ENCODE results near the gene NPAS2.

NPAS2 gene

GRCh38 chr2:100984892-100985307, 165.0 kb downstream of the NPAS2 start:
- TF ChIP-seq CTCF (IDR thresholded peaks at IDR 0.05; ENCODE audit: extremely low read depth, insufficient read depth, missing control alignments): peak; percentile 94
- in situ Hi-C loops (cut with MboI; ENCODE audit: low pct_unique_long_range_greater_than_20kb, low sequenced_read_pairs, unreplicated experiment): loop anchor here (5.0 kb wide), 1 partner anchor 373 kb away; no protein-coding TSS in a partner anchor
- DNase-seq (ENCODE audit: low spot score): peak; percentile 84

- no peak for TF ChIP-seq CTCF (IDR thresholded peaks at IDR 0.05; ENCODE audit: extremely low read depth, insufficient read depth, missing control alignments)
- DNase-seq (ENCODE audit: low spot score): no peak
- in situ Hi-C loops (cut with MboI; ENCODE audit: low pct_unique_long_range_greater_than_20kb, low sequenced_read_pairs, unreplicated experiment): loop anchor here (5.0 kb wide), 1 partner anchor 374 kb away; no protein-coding TSS in a partner anchor
Measured at GRCh38 chr2:100986157-100986556, 166.2 kb downstream of the NPAS2 start.

DNA sequence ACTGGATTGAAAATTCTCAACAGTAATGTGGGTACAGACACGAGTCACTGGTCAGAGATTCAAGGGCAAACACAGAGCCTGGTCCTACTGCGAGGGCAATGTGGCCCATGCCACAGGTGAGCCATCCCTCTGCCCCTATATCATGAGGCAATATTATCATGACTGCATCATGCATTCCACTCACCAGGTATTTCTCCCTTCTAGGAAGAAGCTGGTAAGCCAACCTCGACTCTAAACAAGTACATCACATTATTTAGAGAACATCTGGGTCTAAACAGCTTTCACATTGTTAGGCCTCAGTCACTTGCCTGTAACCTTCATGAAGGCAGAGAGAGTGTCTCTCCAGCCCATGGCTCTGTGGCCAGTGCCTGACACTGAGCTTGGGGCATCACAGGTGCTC, 167.6 kb downstream of the NPAS2 start:
- no peak for DNase-seq (ENCODE audit: low spot score)
- TF ChIP-seq CTCF (IDR thresholded peaks at IDR 0.05; ENCODE audit: extremely low read depth, insufficient read depth, missing control alignments): no peak
- in situ Hi-C loops (cut with MboI; ENCODE audit: low pct_unique_long_range_greater_than_20kb, low sequenced_read_pairs, unreplicated experiment): loop anchor here (5.0 kb wide), 1 partner anchor 375 kb away; no protein-coding TSS in a partner anchor

DNA sequence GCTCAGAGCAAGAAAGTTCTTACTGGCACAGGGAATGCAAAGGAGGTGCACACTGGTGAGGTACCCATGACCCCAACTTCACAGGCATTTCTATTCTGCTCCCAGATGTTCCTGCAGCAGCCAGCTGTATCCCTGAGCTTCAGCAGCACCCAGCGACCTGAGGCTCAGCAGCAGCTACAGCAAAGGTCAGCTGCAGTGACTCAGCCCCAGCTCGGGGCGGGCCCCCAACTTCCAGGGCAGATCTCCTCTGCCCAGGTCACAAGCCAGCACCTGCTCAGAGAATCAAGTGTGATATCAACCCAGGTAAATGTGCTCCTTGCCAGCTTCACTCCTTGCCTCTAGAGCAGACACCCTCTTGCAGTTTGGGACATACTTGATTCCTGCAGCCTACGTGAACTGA, 168.0 kb downstream of the NPAS2 start:
- in situ Hi-C loops (cut with MboI; ENCODE audit: low pct_unique_long_range_greater_than_20kb, low sequenced_read_pairs, unreplicated experiment): loop anchor here (5.0 kb wide), 1 partner anchor 376 kb away; no protein-coding TSS in a partner anchor
- no peak for DNase-seq (ENCODE audit: low spot score)
- no peak for TF ChIP-seq CTCF (IDR thresholded peaks at IDR 0.05; ENCODE audit: extremely low read depth, insufficient read depth, missing control alignments)

DNA sequence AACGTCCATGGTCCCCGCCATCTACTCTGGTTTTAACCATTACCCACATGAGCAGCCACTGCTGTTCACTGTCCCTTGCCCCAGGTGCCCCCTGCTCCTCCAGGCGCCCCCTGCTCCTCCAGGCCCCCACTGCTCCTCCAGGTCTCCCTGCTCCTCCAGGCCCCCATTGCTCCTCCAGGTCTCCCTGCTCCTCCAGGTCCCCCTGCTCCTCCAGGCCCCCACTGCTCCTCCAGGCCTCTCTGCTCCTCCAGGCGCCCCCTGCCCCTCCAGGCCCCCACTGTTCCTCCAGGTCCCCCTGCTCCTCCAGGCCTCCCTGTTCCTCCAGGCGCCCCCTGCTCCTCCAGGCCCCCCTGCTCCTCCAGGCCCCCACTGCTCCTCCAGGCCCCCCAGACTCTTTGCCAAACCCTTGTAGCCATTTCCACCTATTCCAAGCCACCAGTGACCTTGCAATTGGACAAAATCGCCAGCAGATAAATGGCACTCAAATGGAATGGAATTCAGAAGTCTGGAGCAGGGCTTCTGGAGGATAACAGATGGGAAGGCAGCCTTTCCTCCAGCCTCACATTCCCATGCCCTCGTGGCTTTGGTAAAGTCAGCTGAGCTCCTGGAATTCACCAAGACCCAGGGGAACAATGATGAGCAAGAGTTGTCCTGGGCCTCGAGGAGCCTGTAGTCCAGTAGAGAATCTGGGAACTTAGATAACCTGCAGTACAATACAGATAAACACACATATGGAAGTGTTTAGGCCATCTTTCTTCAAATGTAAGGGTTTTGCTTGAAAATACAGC, 168.9 kb downstream of the NPAS2 start:
- no peak for TF ChIP-seq CTCF (IDR thresholded peaks at IDR 0.05; ENCODE audit: extremely low read depth, insufficient read depth, missing control alignments)
- in situ Hi-C loops (cut with MboI; ENCODE audit: low pct_unique_long_range_greater_than_20kb, low sequenced_read_pairs, unreplicated experiment): loop anchor here (5.0 kb wide), 1 partner anchor 377 kb away; no protein-coding TSS in a partner anchor
- DNase-seq (ENCODE audit: low spot score): no peak

DNA sequence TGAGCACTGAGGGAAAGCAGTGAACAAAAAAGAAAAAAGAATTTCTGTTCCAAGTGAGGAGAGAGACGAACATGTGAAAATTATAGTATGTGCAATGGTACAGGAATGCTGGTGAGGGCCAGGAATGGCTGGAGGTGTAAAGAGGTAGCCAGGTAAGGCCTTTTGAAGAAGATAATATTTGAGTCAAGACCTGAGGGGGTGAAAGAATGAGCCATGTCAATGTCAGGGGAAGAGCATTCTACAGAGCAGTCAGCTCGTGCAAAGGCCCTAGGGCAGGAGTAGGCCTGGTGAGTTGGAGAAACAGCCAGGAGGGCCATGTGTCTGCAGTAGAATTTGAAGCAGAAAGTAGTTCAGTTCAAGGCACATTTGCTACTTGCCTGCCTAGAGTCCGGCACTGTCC, 169.7 kb downstream of the NPAS2 start:
- DNase-seq (ENCODE audit: low spot score): no peak
- in situ Hi-C loops (cut with MboI; ENCODE audit: low pct_unique_long_range_greater_than_20kb, low sequenced_read_pairs, unreplicated experiment): loop anchor here (5.0 kb wide), 1 partner anchor 377 kb away; no protein-coding TSS in a partner anchor
- TF ChIP-seq CTCF (IDR thresholded peaks at IDR 0.05; ENCODE audit: extremely low read depth, insufficient read depth, missing control alignments): no peak

All from GM13977 (cell line).